ENCODE measurements around the gene FBXO46. TPM values are rescaled to one million over a fixed set of nuclear protein-coding genes. Genes with fewer than 3 reads are reported as not detected.

The FBXO46 gene, protein sequence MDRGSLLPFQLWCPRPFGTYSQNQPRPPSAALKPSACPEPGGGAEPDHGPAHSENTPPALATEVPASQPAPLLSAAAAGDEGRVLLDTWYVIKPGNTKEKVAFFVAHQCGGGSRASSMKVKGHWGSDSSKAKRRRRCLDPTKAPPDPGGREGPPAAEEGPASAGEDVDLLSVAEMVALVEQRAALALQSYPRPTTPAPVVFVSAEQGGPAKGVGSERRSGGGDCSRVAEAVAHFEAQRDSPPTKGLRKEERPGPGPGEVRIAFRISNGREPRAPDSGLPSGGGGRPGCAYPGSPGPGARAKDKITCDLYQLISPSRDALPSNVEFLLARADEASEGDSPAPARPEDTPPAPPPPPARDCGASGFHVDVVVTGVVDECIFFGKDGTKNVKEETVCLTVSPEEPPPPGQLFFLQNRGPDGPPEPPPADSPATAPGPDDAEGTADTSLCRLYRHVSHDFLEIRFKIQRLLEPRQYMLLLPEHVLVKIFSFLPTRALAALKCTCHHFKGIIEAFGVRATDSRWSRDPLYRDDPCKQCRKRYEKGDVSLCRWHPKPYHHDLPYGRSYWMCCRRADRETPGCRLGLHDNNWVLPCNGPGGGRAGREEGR
- 7.7 and 7.8 TPM in 2 replicates for total RNA-seq

DNA sequence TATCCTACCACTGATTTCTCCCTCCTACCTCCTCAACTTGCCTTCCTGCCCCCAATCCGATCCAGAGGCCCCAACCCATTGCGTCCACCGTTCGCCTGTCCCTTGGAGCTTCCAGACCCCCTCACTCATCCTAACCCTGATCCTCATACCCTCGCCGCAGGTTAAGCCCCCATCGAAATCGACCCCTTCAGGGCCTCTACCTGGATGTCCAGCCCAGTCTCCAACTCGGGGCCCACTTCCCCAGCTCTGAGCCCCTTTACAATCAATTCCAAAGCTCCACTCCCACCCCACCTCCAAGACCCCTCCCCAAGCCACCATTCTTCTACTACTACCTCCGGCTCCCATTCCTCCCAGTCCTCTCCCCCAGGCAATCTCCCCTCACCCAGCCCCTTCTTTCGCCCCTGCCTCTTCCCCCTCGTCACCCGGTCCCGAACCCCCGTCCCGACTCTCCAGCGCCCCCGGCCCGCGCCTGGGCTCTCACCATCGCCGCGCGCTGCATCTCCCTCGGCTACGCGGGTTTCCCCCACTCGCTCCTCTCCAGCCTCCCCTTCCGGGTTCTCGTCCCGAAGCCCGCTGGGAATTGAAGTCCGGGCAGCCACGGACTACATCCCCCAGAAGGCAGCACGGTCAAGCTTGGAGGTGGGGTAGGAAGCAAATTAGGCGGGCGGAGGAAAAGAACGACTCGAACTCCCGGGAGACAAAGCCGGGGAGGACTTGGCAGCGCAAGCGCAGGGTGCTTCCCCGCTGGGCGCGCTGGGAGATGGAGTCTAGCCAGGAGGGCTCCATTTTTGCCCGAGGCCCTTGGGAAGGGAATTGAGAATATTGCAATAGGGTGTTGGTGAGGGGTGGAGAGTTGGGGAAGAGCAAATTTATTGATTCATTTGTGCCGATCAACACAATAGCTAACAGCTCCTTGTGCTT lies at the start of gene FBXO46:
TSS of gene FBXO46 (minus strand) at position 529 of the 921 bp plus-strand sequence. CDS start 17,401 bp downstream, outside the sequence.
- peak; percentile 98 for DNase-seq

DNA sequence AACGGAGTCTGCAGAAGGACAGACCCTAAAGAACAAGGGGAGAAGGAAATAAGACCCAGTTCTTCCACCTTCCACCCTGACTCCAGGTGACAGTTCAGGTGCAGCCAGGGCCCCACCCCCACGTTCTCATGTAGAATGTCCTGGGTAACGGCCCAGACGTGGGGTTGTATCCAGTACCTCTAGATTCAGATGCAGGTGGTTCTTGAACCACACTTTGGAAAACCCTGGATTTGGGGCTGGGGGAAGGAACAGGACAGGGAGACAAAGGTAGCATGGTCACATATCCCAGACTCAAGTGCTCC lies 49.4 kb upstream of the FBXO46 start:
- no peak for DNase-seq

DNA sequence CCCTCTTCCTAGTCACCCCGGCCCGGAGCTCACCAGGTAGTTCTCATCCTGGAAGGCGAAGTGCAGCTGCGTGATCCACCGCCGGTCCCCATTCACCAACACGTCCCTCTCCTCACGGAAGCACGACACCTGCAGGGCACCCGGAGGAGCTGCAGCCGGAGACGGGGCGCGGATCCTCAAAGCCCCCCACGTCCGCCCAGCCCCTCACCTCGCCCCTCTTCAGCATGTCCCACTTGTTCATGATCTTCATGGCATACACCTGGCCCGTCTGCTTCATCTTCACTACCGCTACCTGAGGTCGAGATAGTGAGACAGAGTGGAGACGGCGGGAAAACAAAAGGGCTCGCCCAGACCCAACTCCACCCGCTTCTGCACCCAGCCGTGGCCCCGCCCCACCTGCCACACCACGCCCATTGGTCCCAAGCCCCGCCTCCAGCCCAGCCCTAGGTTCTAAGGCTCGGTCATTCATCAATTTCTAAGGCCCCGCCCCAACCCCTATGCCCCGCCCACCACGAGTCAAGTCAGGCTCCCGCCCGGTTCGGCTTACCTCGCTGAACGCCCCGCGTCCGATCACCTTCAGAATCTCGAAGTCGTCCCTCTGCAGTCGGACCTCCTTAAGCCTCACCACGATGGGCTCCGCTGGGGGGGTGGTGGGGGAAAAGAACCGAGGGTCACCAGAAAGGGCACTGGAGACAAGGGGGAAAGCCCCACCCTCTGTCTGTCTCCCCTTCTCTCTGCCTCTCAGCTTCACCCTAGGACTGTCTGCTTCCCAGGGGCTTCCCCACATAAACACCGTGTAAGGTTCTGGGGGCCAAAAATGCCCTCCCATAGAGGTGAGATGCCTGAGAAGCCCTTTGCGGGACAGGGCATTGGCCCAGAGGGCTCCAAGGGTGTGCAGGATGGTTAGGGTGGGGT lies 48.8 kb upstream of the FBXO46 start:
- peak; percentile 87 for DNase-seq

DNA sequence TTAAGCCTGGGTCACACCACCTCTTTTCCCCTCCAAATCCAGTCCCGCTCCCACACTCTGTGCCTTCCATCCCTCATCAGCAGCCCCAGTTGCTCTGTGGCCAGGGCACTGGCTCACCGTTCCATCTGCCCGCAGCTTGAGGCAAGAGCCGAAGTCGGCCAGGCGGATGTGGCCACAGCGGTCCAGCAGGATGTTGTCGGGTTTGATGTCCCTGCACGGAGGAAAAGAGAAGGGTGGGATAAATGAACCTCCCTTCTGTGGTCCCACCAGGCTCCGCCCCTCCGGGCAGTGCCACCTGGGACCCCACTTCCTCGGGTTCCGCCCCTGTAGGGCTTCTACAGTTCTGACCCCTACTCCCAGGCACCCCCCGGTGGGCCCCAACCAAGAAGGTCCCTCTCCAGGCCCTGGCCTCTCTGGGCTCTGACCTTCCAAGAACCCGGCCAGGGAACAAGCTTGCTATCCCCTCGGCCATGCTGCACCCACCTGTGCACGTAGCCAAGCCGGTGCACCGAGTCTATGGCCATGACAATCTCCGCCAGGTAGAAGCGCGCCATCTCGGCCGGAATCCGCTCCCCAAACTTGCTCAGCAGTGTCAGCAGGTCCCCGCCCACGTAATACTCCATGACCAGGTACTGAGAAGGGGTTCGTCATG lies 47.4 kb upstream of the FBXO46 start:
- no peak for DNase-seq

DNA sequence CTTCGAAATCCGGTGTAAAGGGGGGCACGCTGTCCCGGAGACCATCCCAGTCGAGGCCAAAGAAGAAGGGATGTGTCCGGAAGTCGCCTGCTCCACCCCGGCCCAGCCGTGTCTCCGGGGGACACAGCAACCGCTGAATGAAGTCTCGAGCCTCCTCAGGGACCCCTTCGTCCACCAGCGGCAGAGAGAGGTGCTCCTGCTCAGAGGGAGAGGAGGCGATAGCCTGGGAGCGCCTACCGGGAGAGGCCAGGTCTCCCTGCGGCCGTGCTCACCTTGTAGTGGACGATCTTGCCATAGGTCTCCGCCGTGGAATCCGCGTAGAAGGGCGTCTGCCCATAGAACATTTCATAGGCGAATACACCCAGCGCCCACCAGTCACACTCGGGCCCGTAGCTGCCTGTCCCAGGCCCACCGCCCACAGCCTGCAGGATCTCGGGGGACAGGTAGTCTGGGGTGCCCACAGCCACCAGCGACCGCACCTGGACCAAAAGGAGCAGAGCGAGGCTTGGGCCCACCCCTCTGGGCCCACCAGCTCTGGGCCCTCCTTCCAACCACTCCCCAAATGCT lies 46.8 kb upstream of the FBXO46 start:
- no peak for DNase-seq

DNA sequence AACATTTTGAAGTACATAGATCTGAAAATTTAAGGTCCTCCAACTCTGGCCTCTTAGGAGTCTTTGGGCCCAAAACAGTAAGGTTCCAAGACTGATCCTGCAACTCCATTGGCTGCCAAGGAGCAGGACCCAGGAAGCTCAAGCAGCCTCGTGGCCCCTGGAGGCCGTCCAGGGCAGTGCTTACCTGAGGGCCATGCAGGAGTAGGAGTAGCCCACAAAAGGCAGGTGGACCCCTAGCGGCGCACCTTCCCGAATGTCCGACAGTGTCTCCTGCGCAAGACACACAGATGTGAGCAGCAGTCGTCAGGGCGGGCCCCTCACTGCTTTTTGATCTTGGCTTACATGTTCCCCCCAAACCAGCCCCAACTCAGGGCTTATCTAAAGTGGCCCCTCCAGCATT lies 44.1 kb upstream of the FBXO46 start:
- DNase-seq = no peak

DNA sequence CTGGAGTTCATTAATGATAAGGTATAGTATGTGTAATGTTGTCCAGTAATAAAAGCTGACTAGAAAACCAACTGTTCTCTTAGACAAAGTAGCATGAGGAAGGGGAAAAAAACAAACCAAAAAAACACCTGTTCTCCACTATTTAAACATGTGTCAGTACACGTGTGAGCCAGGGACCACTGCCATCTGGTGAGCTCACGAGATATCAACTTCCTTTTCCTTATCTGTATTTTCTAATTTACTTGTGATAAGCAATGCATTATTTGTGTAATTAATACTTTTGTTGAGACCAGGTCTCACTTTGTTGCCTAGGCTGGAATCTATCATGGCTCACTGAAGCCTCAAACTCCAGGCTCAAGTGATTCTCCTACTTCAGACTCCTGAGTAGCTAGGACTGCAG lies 42.7 kb upstream of the FBXO46 start:
- DNase-seq = no peak

DNA sequence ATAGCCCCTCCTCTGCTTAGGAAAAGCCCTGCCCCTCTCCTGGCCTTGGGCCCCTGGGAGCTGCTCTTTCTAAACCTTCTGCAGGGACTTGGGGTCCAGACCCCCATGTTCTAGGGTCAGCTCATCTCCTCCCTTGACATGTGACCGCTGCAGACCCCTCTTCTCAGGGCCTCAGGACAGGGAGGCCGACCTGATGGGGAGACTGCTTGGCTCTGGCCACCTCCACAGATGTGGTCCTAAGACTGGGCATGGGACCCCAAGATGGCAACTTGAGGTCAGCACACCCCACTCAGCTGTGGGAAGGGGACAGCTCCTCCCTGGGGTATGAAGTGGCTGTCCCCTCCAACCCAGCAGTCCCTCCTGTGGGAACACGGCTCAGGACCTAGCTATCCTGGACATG lies 42.2 kb upstream of the FBXO46 start:
- no peak for DNase-seq

DNA sequence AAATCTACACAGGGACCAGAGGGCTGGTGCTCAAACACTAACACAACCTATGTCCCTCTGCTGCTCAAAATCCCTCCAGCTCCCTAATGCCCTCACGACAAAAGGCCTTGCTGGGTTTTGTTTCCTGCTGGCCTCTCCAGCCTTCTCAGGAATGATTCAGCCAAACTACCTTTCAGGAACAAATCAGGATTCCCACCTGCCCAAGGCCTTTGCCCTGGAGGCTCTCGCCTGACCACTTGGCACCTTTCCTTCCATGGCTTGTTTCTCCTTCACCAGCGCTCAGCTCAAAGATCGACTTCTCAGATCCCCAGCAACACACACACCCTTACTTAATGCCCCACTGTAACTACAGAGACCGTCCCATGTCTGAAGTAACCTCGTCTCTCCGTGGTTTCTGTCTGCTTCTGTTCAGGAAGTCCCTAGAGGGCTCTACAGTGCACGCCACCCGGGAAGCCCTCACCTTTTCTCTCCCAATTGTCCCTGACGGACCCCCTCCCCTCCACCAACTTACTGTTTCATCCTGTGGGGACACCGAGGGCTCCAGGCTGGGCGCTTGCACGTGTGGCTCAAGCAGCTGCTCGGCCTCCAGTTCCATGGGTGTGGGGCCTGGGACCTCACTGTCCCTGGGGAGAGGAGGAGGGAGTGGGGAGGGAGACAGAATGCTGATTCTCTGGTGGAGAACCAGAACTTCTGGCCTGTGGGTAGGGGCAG lies 41.6 kb upstream of the FBXO46 start:
- no peak for DNase-seq

DNA sequence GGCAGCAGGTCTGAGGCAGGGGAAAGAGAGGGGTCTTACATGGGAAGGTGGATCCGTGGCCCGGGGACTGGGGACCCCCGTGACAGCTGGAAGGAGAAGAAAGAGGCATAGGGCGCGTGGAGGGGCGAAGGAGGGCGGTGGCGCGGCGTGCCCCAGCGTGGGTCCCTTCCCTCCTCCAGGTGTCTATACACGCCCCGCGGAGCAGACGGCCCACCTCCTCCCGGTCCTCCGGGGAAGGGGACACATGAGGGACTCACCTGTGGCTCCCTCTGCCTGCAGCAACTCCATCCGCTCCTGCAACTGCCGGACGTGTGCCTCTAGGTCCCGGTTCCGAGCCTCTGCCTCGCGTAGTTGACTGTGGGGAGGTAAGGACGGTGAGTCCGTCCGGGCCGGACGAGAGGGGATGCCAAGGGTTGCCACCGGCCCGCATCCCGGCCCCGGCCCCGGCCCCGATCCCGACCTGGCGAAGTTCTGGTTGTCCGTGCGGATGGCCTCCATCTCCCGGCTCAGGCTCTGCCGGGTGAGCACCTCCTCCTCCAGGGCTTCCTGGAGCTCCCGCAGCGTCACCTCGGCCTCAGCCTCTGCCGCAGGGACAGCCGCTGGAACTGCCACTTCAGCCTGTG lies 40.7 kb upstream of the FBXO46 start:
- no peak for DNase-seq

DNA sequence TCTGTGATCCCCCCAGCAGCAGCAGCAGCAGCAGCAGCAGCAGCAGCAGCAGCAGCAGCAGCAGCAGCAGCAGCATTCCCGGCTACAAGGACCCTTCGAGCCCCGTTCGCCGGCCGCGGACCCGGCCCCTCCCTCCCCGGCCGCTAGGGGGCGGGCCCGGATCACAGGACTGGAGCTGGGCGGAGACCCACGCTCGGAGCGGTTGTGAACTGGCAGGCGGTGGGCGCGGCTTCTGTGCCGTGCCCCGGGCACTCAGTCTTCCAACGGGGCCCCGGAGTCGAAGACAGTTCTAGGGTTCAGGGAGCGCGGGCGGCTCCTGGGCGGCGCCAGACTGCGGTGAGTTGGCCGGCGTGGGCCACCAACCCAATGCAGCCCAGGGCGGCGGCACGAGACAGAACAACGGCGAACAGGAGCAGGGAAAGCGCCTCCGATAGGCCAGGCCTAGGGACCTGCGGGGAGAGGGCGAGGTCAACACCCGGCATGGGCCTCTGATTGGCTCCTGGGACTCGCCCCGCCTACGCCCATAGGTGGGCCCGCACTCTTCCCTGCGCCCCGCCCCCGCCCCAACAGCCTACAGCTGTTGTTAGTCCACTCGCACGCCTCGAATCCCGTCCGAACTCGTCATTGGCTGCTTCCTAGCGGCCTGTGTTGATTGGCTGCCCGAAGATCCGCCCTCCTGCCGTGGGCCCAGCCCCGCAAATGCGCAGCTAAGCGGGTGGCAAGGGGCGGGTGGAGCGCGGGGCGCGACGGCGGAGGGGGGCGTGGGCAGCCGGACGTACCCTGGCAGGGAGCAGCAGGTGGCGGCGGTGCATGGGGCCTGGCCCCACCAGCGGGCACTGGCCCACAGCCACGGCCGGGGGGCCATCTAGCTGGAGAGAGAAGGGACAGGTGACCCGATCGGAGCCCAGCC lies 39.8 kb upstream of the FBXO46 start:
- peak; percentile 99 for DNase-seq

DNA sequence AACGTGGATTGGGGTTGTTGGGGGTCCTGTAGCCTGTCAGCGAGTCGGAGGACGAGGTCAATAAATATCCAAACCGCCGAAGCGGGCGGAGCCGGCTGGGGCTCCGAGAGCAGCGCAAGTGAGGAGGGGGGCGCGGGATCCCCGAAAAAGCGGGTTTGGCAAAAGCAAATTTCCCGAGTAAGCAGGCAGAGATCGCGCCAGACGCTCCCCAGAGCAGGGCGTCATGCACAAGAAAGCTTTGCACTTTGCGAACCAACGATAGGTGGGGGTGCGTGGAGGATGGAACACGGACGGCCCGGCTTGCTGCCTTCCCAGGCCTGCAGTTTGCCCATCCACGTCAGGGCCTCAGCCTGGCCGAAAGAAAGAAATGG lies 39.1 kb upstream of the FBXO46 start:
- DNase-seq = no peak

DNA sequence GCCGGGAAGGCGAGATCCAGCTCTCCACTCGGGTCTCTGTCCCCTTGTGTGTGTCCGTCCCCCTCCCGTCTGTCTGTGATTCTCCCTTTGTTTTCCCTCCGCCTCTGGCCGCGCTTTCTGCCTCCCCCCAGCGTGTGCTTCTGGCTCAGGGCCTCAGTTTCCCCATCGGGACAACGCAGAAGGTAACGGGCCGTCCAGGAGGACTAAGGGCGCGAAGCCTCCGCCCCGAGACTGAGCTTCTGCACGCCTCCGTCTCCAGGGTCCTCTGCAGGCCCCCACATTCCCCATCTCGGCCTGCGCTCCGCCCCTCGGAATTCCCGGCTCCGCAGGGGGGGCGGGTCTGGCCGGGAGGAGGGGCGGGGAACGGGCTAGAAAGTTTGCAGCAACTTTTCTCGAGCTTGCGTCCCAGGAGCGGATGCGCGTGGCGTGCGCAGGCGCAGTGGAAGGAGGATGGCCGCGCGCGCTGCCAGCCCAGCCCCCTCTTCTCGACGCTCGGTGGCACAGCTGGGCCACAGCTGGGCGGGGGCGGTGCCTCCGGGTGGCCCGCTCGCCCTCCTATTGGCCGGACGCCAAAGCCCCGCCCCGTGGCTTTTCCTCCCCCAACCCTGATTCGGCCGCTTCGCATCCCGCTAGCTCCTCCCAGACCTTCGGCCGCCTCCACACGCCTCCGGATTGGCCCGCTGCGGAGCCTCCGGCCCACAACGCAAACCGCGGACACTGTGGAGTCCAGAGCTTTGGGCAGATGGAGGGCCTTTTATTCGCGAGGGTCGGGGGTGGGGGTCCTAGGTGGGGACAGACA lies 38.5 kb upstream of the FBXO46 start, which contains the start of gene SIX5:
TSS of gene SIX5 (minus strand) at position 269 of the 799 bp plus-strand sequence. CDS start 408 bp downstream, outside the sequence.
- DNase-seq = peak; percentile 99

DNA sequence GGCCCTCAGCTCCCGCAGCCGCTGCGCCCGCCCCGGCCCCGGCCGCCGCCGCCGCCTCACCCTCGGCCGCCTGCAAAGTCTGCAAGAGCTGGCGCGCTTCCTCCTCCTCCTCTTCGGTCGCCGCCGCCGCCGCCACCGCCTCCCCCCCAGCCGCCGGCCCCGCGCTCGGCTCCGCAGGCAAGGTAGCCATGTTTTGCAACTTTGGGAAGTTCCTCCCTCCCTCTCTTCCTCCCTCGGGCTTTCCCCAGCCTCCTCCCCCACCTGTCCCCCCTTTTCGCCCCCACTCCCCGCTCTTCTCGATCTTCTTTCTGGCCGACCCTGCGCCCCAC lies 37.9 kb upstream of the FBXO46 start:
- DNase-seq = peak; percentile 56

DNA sequence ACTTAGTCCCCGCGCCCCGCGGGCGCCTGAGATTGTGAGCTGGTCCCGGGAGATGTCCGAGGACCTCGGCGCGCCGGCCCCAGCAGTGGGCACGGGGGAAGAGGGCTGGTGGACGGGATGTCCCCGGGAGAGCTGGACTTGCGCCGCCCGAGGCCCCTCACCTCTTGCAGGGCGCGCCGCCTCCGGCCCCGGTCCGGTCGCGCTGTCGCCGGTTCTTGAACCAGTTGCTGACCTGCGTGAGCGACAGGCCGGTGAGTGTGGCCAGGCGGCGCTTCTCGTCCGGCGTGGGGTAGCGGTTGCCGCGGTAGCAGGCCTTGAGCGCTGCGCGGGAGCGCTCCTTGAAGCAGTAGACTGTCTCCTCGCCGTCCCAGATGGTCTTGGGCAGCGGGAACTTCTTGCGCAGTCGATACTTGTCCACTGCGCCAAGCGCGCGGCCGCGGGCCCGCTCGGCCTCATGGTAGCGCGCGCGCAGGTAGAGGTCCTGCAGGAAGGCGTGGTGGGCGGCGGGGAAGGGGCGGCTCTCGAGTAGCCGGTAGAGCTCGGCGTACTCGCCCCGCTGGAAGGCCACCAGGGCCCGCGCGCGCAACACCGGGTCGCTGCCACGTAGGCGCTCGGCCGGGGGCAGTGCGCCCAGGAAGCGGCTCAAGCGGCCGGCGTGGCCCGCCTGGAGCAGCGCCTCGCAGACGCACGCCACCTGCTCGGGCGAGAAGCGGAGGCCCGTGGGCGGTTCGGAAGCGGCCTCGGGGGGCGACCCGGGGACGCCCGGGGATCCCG lies 37.4 kb upstream of the FBXO46 start:
- DNase-seq = peak; percentile 78

DNA sequence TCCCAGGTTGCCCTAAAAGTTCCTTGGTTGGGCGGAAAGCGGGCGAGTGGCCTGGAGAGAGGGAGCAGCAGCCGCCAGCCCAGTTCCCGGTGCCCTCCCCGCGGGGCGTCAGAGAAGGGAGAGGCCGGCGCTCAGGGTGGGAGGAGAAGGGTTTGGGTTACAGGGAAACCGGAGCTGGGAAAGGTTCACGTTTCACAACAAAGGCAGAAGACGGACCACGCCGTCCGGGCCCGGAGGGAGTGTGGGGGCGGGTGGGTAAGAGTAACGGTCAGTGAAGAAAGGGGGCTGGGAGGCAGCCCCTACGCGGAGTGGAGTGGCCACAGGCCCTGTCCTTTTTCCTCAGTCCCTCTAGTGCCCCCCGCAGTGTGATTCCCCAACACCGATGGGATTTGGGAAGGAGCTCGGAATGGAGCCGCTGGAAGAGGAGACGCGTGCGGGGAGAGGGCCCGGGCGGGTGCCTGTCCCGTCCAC lies 36.7 kb upstream of the FBXO46 start:
- DNase-seq = peak; percentile 63

DNA sequence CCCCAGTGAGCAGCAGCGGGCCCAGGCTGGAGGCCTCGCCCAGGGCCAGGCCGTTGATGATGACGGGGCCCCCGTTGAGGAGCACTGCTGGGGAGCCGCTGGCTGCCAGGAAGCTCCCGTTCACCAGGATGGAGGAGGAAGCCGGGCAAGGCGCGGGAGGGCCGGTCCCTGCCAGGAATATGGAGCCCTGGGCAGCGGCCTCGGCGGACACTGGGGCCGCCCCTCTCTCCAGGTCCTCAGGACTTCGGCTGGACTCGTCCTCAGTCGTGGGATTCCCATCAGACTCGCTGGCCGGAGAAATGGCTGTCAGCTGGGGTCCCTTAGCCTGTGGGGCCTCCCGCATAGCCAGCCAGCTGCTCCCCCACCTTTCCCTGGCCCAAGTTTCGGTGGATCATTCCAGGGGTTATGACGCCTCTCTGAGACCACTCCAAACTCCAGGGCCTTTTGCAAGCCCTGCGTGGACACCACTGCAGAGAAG lies 36.2 kb upstream of the FBXO46 start:
- peak; percentile 39 for DNase-seq

All from dermis blood vessel endothelial cell (primary cell).